Activated naive CD4-positive, alpha-beta T cell treated with anti-CD3 and anti-CD28 coated beads, Interleukin-2, amount 50 U/mL, for 24 hours (primary cell): ENCODE results near the gene CYRIA.

Experiments
- H3K27ac Mint-ChIP-seq: one replicate; pipeline ENCODE4 v1.8.0; 2021; ENCODE audit warnings: mild to moderate bottlenecking, mixed read lengths
- H3K27me3 Mint-ChIP-seq: one replicate; pipeline ENCODE4 v1.8.0; 2021; ENCODE audit warnings: mixed read lengths
- H3K36me3 Mint-ChIP-seq: one replicate; pipeline ENCODE4 v1.8.0; 2021; ENCODE audit warnings: mixed read lengths
- H3K4me1 Mint-ChIP-seq: one replicate; pipeline ENCODE4 v1.8.0; 2021; ENCODE audit warnings: mixed read lengths
- H3K4me3 Mint-ChIP-seq: one replicate; pipeline ENCODE4 v1.8.0; 2021; ENCODE audit warnings: mild to moderate bottlenecking, mixed read lengths
- H3K9me3 Mint-ChIP-seq: one replicate; pipeline ENCODE4 v1.8.0; 2021; ENCODE audit warnings: mixed read lengths

CYRIA gene

DNA sequence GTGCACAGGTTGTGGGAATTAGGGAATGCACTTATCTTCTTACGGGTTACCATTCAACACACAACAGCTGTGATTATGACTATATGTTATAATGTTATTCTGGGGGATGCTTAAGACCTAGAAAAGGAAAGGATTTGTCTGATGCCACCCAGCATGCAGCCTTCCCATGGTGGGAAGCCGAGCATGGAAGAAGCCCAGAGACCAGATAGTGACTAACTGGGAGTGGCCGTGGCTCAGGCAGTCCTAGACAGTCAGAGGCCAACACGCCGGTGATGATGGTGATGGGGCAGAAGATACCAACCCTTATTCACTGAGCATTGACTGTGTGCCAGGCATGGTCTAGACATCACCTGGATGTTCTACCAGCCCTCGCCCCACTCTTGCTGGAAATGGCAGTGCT, 35.9 kb downstream of the CYRIA start:
- peaks cover 2% of the 10 kb centered on the region for H3K27me3 Mint-ChIP-seq
- no peaks in the 10 kb centered on the region for H3K9me3 Mint-ChIP-seq
- H3K36me3 Mint-ChIP-seq = no peaks in the 10 kb centered on the region
- no peak overlapping the region for H3K27ac Mint-ChIP-seq
- H3K4me3 Mint-ChIP-seq = no peak overlapping the region
- H3K4me1 Mint-ChIP-seq = peaks cover 20% of the 10 kb centered on the region

DNA sequence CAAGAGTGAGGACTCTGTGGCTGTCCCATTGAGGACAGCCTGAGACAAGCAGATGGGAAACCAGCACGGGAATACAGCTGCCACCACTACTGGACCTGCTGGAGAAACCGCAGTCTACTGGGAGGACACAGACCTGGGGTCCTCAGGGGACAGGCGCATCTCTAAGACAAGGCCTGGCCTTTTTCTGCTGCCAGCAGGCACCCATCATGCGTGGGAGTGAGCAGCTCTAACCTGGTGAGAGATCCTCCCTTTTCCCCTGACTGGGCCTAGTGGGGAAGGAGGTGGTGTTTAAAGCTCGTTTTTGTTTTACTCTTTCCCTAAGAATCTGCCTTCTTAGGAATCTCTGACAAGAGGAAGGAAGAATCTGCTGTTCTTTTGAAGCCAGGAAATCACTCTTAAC, 36.6 kb downstream of the CYRIA start:
- Mint-ChIP-seq H3K27me3 (peaks cover 2% of the 10 kb centered on the region), H3K9me3 (no peaks in the 10 kb centered on the region), H3K4me1 (peaks cover 25% of the 10 kb centered on the region), H3K4me3 (no peak overlapping the region), H3K36me3 (no peaks in the 10 kb centered on the region), H3K27ac (no peak overlapping the region)

DNA sequence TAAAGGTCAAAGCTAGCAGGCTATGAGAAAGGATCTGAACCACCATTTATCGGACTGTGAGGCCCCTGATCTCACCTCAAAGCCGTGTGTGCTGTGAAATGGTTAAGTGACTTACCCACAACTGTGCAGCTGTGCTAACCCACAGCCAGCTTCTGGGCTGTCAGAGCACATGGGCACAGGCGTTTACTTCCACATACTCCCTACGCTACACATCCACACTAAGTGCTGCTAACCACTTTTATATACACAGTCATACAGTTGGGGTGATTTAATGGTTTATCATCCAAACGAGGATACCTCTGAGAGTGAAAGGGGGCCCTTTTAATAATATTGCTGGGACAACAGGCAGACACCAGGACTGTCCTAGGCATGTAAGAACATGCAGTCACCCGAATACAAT, 37.3 kb downstream of the CYRIA start:
- Mint-ChIP-seq H3K4me3 (no peak overlapping the region), H3K4me1 (peaks cover 32% of the 10 kb centered on the region), H3K9me3 (no peaks in the 10 kb centered on the region), H3K27me3 (peaks cover 2% of the 10 kb centered on the region), H3K27ac (no peak overlapping the region), H3K36me3 (no peaks in the 10 kb centered on the region)

DNA sequence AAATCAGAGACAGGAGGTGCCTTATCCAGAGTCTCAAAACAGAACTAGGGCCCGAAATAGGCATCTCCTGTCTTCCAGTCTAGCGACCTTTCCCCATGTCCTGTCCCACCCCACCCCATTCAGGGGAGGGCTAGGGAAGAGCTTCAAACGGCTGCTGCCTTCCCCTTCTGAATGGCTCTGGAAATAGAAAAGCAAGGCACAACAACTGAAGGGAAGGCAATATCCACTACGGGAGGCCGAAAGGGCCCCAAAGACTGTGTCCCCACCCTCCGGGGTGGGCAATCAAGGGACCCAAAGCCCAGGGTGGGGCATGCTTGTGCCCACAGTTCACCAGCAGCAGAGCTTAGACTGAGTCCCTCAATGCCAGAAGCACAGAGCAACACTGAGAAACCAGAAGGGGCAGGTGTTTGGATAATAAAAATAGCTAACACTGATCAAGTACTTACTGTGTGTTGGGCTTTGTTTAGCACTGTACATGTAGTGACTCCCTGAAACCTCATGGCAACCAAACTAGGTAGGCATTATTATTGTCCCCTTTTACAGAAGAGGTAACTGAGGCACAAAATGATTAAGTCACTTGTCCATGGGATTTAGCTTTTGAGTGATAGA, 38.5 kb downstream of the CYRIA start:
- H3K27ac Mint-ChIP-seq = no peak overlapping the region

DNA sequence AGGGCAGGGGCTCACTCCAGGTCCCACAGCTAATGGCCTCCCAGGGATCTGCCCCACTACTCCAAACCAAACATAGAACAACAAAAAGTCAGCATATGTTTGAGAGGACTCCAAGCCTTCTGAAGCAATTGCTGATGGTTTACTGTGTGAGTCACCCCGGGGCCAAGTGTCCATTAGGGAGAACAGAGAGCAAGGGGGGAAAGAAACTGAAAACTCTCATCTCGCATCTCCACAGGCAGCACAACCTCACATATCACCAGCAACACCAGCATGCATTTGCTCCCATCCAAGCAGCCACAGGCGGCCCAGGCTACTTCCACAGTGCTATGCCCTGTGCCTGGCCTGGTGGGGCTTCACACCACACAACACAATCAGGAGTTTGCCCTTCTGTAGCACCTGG, 39.1 kb downstream of the CYRIA start:
- Mint-ChIP-seq H3K27me3 (no peaks in the 10 kb centered on the region), H3K36me3 (no peaks in the 10 kb centered on the region), H3K4me1 (peaks cover 45% of the 10 kb centered on the region), H3K9me3 (no peaks in the 10 kb centered on the region), H3K27ac (no peak overlapping the region), H3K4me3 (no peak overlapping the region)

More for the DNA sequence above, 38.5 kb downstream of the CYRIA start:
- Mint-ChIP-seq H3K27me3 (no peaks in the 10 kb centered on the region), H3K4me3 (no peak overlapping the region), H3K9me3 (no peaks in the 10 kb centered on the region), H3K36me3 (no peaks in the 10 kb centered on the region), H3K4me1 (peaks cover 45% of the 10 kb centered on the region)

DNA sequence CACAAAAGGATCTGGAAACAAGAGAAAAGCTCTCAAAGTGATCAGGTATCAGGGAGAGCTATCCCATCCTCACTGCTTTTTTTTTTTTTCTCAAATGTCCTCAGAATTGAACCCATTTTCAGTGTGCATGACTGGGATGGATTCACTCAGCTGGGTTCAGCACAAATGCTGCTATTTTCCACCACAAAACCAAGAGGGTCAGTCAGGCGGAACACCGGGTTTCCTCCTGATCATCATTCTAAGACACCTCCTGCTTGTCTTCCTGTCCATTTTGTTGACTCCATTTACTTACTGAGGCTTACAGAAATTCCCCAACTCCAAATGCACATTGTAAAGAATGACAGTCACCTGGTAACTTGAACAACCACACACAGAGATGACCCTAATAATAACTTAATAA, 39.9 kb downstream of the CYRIA start:
- Mint-ChIP-seq H3K27me3 (no peaks in the 10 kb centered on the region), H3K27ac (no peak overlapping the region), H3K4me3 (no peak overlapping the region), H3K4me1 (peaks cover 45% of the 10 kb centered on the region), H3K9me3 (no peaks in the 10 kb centered on the region), H3K36me3 (no peaks in the 10 kb centered on the region)

DNA sequence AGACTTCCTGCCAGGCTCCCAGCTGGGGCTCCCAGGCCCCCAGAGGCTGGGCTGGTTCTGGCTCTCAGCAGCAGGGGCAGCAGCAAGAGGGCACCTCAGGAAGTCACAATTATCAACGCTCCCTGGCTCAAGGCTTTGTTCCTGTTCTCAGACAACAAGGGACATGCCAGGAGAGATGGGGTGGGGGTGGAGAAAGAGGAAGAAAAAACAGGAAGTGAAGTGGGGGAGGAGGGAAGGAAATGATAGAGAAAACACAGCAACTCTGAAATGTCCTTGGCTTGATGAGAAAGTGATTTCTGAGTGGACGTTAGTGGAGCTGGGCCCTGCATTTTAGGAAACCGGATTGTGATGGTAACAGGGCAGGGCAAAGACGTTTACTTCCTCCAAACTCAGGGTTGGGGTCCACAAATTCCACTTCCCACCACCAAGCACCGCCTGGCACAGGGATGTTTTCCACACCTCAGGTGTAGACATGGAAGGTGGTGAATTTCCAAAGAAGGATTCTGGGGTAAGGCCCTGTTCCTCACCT, 40.4 kb downstream of the CYRIA start:
- Mint-ChIP-seq H3K27ac (no peak overlapping the region), H3K4me1 (peaks cover 45% of the 10 kb centered on the region), H3K36me3 (no peaks in the 10 kb centered on the region), H3K27me3 (no peaks in the 10 kb centered on the region), H3K4me3 (no peak overlapping the region), H3K9me3 (no peaks in the 10 kb centered on the region)

DNA sequence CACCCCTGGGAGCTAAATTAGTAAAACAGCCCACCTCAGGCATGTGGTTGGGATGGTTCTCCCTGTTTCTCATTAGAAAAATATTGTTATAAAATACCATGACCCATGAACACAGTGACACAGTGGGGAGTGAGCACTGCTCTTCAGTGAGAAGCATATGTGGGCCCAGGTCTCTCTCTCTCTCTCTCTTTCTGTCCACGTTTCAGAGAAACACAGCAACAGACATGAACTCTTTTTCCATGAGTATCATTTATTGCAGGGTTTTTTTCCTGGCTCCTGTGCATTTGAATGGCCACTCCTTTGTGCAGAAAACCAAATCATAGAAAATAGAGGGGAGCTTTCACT, 41.2 kb downstream of the CYRIA start:
- no peaks in the 10 kb centered on the region for H3K36me3 Mint-ChIP-seq
- H3K9me3 Mint-ChIP-seq = no peaks in the 10 kb centered on the region
- no peak overlapping the region for H3K27ac Mint-ChIP-seq
- H3K27me3 Mint-ChIP-seq = no peaks in the 10 kb centered on the region
- H3K4me1 Mint-ChIP-seq = peaks cover 45% of the 10 kb centered on the region
- H3K4me3 Mint-ChIP-seq = no peak overlapping the region

DNA sequence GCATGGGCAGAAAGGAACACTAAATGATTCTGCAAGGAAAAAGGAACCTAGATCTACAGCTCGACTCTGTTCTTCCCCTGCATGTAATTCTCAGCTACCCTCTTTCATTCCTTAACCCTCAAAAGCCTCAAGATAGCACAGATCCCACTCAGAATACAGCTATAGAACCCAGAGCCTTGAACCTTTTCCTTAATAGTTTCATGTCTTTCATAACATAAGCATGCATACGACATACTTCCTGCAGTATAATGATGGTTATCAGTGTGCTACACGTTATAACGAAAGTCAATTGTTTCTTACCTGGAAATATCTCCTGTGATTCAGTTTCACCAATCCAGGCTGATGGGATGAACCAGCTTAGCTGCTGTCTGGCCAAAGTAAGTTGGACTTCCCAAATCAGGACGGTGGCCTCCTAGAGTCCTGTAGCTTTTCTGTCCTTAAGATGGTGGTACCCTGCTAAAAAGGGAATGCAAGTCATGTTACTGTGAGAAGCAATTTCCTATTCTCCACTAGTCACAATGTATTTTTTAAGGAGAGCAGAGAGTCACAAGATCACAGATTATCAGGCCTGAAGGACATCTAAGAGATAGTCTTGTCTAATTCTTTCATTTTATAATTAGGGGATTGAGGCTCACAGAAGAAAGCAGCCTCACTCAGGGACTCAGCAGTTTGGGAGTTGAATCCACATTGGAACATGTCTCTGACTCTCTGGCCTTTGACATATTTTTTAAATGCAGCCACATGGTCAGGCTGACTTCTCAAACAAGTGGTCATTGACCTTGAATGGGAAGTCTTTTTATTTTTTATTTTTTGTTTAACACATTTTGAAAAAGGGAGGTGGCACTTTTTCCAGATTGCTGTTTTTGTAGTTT, 41.8 kb downstream of the CYRIA start:
- Mint-ChIP-seq H3K9me3 (no peaks in the 10 kb centered on the region), H3K36me3 (no peaks in the 10 kb centered on the region), H3K4me3 (no peak overlapping the region), H3K4me1 (peaks cover 40% of the 10 kb centered on the region), H3K27ac (no peak overlapping the region), H3K27me3 (no peaks in the 10 kb centered on the region)

DNA sequence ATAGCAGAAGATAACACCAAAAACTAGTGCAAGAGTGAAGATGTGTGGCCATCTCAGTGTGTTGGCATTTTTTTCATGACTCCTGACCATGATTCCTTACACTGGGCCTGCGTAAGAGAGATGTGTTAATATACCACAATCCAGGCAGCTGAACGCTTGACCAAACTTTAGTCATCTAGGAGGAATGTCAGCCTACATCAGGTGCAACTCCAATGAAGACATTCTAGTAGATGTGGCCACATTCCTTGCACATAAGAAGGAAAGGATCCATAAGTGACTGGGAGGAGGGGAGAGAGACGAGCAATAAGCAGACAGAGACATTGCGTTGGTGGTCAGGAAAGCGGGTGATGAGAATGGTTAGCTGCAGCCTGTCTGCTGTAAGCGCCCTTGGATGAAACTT, 42.6 kb downstream of the CYRIA start:
- Mint-ChIP-seq H3K9me3 (no peaks in the 10 kb centered on the region), H3K36me3 (no peaks in the 10 kb centered on the region), H3K4me3 (no peak overlapping the region), H3K4me1 (peaks cover 40% of the 10 kb centered on the region), H3K27me3 (no peaks in the 10 kb centered on the region), H3K27ac (no peak overlapping the region)

DNA sequence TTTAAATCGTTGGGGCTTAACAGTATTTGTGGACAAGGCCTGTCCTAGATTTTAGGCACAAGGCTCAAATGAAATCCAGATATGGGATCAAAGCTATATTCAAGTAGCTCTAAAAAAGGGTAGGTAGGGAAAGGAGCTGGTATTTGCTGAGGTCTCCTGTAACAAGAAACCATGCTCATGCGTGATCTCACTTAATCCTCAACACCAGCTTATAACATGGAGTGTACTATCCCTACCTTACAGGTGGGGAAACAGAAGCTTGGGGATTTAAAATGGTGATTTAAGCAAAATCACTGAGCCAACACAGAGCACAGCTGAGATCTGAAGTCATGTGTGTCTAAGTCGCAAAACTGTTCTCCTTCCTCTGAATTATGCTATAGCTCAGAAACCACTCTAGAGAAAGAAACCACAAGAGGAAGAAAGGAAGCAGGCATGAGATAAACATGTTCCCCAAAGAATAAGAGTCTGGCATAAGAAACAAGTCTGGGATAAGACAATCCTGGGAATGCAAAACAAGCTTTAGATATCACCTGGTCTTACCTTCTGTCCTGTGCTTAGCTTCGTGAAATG, 43.1 kb downstream of the CYRIA start:
- H3K4me1 Mint-ChIP-seq = peaks cover 37% of the 10 kb centered on the region
- H3K4me3 Mint-ChIP-seq = no peak overlapping the region
- no peaks in the 10 kb centered on the region for H3K36me3 Mint-ChIP-seq
- no peaks in the 10 kb centered on the region for H3K9me3 Mint-ChIP-seq
- no peak overlapping the region for H3K27ac Mint-ChIP-seq
- no peaks in the 10 kb centered on the region for H3K27me3 Mint-ChIP-seq

DNA sequence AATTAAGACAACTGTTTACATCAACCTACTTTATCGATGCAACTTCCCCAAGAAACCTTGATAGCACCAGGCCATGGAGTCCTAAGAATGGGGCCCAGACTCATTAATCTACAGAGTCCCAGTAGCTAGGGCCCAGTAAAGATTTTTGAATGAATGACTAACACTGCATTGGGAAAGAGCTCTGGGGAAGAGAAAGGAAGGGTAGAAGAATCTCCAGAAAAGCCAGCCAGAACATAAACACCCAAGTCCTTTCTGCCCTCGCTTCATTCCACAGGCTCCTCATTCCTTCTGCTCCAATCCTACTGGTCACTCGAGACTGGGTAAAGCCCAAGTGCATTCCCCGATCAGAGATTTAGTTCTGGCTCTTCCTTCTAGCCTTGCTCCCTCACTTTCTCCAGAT, 44.3 kb downstream of the CYRIA start:
- H3K4me1 Mint-ChIP-seq = peaks cover 36% of the 10 kb centered on the region
- no peaks in the 10 kb centered on the region for H3K27me3 Mint-ChIP-seq
- H3K4me3 Mint-ChIP-seq = no peak overlapping the region
- no peak overlapping the region for H3K27ac Mint-ChIP-seq
- no peaks in the 10 kb centered on the region for H3K36me3 Mint-ChIP-seq
- H3K9me3 Mint-ChIP-seq = no peaks in the 10 kb centered on the region

DNA sequence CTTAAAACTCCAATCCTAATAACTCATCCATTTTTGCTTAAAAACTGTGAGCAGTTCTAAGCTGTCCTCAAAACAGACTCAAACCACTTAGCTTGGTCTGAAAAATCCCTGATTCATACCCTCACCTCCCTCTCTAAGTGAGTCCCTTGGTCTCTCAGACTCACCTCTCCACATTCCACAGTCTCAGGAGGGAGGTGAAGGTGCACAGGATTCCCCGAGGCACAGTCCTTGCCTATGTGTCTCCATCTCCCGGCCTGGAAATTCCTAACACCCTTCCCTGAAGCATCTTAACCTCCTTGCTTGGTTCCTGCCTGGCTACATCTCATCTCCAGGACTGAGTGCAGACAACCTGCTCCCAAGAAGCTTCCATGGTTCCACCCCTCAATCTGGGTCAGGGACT, 45.0 kb downstream of the CYRIA start:
- H3K27ac Mint-ChIP-seq = no peak overlapping the region

DNA sequence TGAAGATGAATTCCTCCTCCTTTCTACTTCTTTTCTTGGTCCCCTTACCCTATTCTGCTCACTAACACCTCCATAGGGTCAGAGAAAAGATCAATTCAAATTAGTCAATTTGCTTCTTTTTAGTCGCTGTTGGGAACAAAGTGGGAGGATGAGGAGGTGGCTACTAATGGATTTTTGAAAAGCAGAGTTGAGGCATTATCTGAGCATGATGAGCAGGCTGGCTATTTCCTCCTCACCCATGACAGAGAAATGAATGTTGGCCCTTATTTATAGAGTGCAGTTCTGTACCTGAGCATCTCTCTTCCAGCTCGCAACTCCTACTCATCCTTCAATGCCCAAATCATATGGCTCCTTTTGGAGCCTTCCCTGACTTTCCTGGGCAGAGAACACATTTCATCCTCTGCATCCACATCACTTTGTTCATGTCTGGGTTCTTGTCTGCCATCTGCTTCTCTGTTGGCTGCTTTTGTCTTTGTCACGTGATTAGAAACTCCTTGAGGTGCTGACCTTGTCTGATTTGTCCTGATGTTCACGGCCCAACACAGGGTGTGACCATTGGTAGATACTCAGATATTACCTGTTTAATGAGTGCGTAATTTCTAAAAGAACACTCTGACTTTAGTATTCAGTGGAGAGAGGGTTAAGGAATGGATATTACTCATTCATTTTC, 45.9 kb downstream of the CYRIA start:
- Mint-ChIP-seq H3K27me3 (no peaks in the 10 kb centered on the region), H3K4me1 (peaks cover 24% of the 10 kb centered on the region), H3K4me3 (no peak overlapping the region), H3K9me3 (no peaks in the 10 kb centered on the region), H3K27ac (no peak overlapping the region), H3K36me3 (no peaks in the 10 kb centered on the region)

More for the DNA sequence above, 45.0 kb downstream of the CYRIA start:
- H3K9me3 Mint-ChIP-seq = no peaks in the 10 kb centered on the region
- peaks cover 33% of the 10 kb centered on the region for H3K4me1 Mint-ChIP-seq
- H3K4me3 Mint-ChIP-seq = no peak overlapping the region
- H3K36me3 Mint-ChIP-seq = no peaks in the 10 kb centered on the region
- H3K27me3 Mint-ChIP-seq = no peaks in the 10 kb centered on the region

DNA sequence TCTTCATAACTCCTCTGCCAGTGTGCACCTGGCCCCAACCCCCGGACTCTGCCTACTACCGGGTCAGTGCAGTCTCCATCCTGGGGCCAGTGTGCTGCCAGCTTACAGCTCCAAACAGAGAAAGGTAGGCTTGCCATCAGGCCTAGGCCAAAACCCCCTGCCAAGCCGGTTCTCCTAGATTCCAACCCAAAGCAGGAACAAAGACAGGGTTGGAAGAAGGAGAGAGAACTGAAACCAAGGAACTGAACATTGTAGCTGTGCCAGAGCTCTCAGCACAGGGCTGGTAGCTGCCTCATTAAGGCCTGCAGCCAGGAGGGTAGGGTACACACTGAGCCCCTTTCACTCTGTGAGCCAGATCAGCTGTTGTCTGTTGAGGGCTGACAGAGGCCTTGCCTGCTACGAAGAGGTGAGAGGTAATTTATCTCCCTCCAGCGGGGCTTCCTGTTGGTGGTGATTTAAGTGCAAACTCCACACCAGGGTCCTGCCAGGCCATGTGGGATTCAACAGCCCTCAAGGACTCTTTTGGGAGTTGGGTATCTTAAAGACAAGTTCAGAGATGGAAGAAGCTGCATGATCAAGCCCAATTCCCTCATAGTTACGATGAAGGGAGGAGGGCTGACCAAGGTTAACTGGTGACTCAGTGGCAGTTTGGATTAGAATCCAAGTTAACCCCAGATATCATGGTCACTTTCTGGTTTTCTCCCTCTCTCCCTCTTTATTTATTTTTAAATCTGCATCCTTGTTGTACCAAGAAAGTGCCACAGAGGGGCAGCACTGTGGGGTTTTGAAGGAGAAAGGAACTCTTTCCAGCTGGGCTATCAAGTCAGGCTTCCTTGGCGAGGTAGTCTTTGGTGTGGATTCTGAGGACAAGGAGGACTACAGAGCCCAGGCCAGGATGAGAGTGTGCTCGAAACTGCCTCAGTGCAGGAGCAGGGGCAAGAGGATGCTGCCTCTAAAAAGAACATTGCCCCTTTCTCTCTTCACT, 48.1 kb downstream of the CYRIA start:
- Mint-ChIP-seq H3K27ac (no peak overlapping the region), H3K4me3 (no peak overlapping the region), H3K9me3 (no peaks in the 10 kb centered on the region), H3K27me3 (no peaks in the 10 kb centered on the region), H3K36me3 (no peaks in the 10 kb centered on the region), H3K4me1 (peaks cover 5% of the 10 kb centered on the region)
